Keratinocyte (primary cell): ENCODE measurements around the gene PPP4R4.

Experiments
- CTCF ChIP-seq, 3 experiments: IDR thresholded peaks in 1 of 3; conservative IDR thresholded peaks in 1 of 3; optimal IDR thresholded peaks in 1 of 3; 2 replicates in 2 of 3; 3 replicates in 1 of 3; pipeline versions ENCODE3 to v1.5.1; 2011; ENCODE audit warnings: low read length in 3 of 3, mild to moderate bottlenecking in 3 of 3, moderate library complexity in 2 of 3, control low read depth in 1 of 3, inconsistent platforms in 1 of 3; ENCODE audit not compliant: insufficient read depth in 2 of 3; ENCODE audit errors: extremely low read depth in 1 of 3
- EZH2 ChIP-seq: IDR thresholded peaks from one replicate; pipeline ENCODE4 v1.6.1; 2012; ENCODE audit warnings: inconsistent platforms, mild to moderate bottlenecking, low read length, moderate library complexity

DNA sequence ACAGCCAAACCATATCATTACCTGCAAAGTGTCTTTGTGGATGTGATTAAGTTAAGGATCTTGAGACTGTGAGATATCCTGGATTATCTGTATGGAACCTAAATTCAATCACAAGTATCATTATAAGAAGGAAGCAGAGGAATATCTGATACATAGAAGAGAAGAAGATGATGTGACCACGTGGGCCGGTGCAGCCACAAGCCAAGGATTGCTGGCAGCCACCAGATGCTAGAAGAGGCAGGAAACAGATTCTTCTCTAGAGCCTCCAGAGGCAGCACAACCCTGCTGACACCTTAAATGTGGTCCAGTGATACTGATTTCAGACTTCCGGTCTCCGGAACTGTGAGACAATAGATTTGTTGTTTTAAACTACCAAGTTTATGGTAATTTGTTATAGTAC, 38.6 kb upstream of the PPP4R4 start:
- TF ChIP-seq CTCF (optimal IDR thresholded peaks at IDR 0.05 in 1 of 3, IDR thresholded peaks at IDR 0.05 in 1 of 3, conservative IDR thresholded peaks at IDR 0.05 in 1 of 3; ENCODE audit: extremely low read depth in 1 of 3, insufficient read depth in 2 of 3, low read length in 3 of 3) (no peak), EZH2 (no peak)
